GM21390 (cell line): ENCODE measurements around the gene NFX1.
"Not testable (repeated sequence)": the region's sequence is repeated elsewhere in the genome, so short reads cannot be mapped to it uniquely, and the experiment has no call there.

Experiments
- ATAC-seq: cut with Tn5 transposase; IDR thresholded peaks from one replicate; pipeline ENCODE4 v1.9.1; 2021; ENCODE audit not compliant: unreplicated experiment

Gene NFX1

GRCh38 chr9:33306037-33306436 is 15.7 kb downstream of the NFX1 start:
- ATAC-seq: no peak

GRCh38 chr9:33307067-33307466 is 16.8 kb downstream of the NFX1 start:
- no peak for ATAC-seq

DNA sequence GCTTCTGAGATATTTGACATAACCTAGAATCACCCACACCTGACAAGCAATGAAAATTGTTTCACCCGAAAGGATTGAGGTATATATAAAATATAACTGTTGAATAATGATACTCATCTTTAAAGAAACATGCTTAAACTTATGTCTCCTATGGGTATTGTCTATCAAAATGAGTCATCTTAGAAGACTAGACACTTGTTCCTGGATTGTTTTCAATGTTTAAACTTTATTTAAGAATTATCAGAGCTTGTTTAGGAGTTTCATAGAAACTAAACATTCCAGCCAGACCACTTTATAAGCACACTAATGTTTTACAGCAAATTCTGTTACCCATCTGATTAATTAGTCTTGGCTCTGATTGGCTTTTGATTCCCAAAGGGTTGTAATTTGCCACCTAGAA is 19.6 kb downstream of the NFX1 start:
- ATAC-seq: no peak

- ATAC-seq: no peak
Measured at GRCh38 chr9:33310748-33311147, 20.4 kb downstream of the NFX1 start.

DNA sequence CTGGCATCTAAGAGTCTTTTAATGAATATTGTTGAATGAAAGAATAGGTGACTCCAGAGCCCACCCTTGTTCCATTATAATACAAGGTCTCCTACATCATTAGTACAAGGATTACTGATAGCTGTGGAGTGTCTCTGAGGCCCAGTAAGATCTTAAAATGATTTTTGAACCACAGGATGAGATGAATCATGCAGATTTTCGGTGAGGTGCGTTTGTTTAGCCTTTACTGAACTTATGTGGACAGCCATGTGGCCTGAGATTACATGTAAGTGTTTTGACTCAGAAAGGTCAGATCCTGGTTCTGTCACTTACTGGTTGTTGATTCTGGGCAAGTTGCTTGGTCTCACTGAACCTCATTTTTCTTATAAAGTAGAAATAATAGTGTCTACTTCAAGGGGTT is 21.6 kb downstream of the NFX1 start:
- no peak for ATAC-seq

- ATAC-seq: no peak
Measured at GRCh38 chr9:33315371-33315770, 25.1 kb downstream of the NFX1 start.

- not testable (repeated sequence) for ATAC-seq
Measured at GRCh38 chr9:33317136-33317535, 26.8 kb downstream of the NFX1 start.

- ATAC-seq: no peak
Measured at GRCh38 chr9:33318225-33318624, 27.9 kb downstream of the NFX1 start.

DNA sequence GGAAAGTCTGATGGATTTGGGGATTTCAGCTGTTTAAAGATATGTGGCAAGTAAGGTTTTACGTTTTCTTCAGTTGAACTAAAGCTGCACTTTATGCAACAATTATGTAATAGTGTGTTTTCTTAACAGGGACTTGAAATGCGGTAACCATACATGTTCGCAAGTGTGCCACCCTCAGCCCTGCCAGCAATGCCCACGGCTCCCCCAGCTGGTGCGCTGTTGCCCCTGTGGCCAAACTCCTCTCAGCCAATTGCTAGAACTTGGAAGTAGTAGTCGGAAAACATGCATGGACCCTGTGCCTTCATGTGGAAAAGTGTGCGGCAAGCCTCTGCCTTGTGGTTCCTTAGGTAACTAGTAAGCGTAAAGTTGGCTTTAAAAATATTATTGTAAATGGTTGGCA is 28.5 kb downstream of the NFX1 start:
- ATAC-seq: no peak

GRCh38 chr9:33320230-33320567 is 29.9 kb downstream of the NFX1 start:
- ATAC-seq: no peak

DNA sequence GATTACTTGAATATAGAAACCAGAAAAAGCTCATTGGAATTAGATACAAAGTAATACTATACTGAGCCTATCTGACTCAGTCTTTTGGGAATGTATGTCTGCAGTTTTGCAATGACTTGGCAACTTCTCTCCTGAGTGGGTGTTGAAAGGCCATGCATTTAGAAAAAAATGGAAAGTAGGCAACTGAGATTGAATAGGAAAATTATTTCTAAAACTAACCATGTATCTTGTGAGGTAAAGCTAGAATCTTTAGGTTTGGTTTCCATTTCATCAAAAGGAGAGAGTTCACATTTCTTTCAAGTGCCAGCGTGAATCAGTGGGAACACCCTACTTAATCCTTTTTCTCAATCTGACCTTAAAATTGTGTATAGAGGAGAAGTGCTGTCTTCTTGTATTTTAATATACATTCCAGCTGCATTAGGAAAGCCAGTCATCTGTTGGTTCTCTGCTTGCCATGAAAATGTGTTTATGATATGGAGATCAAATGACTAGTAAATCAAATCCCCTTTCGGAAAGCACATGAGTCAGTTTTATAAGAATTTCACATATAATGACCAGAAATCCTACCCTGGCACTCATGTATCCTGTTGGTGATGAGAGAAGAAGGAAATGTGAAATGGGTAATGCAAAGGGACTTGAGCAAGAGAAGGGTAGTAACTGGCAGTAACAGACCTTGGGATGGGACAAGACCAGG is 30.4 kb downstream of the NFX1 start:
- ATAC-seq: no peak

DNA sequence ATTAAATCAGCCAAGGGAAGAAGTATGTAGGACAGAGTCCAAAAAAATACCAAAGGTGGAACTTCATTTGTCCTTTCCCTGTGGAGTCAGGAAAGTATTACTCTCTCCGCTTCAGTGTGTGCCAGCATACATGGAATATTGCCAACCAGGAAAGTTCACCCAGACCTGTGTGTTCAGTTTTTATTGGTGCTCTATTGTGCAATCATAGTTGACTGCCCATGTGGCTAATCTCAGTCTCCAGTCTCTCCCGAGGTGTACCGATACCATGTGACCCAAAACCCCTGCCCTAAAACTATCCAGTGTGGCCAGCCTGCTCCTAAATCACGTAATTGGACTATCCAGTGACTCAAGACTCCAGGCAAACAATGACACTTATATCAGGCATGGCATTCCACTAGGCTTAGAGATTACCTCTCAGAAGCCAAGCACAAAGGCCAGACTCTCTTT is 38.8 kb downstream of the NFX1 start:
- no peak for ATAC-seq

DNA sequence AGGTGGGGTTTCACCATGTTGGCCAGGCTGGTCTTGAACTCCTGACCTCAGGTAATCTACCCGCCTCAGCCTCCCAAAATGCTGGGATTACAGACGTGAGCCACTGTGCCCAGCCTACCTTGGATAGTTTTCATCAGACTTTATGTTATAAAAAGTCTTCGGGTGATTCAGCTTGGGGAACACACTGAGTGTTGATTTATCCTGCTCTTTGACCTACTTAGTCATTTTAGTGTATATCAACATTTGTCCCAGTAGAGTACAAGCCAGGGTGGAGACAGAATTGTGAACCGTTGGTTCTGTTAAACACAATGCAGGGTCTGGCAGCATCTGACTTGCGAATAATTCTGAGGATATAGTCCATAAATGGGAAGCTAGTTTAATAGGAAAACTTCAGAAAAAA is 39.7 kb downstream of the NFX1 start:
- ATAC-seq: no peak

- ATAC-seq: no peak
Measured at GRCh38 chr9:33331377-33331891, 41.1 kb downstream of the NFX1 start.

GRCh38 chr9:33332011-33332410 is 41.7 kb downstream of the NFX1 start:
- no peak for ATAC-seq

DNA sequence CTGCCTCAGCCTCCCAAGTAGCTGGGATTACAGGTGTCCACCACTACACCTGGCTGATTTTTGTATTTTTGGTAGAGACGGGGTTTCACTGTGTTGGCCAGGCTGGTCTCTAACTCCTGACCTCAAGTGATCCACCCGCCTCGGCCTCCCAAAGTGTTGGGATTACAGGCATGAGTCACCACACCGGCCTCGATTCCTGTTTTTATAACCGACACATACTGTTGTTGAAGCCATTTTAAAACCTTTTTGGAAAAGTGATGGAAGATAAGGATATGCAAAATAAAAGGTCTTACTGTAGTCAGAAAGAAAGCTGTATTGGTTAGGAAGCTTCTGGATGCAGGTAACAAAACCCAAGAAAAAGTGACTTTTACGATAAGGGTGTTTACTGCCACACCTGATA is 42.6 kb downstream of the NFX1 start:
- not testable (repeated sequence) for ATAC-seq

DNA sequence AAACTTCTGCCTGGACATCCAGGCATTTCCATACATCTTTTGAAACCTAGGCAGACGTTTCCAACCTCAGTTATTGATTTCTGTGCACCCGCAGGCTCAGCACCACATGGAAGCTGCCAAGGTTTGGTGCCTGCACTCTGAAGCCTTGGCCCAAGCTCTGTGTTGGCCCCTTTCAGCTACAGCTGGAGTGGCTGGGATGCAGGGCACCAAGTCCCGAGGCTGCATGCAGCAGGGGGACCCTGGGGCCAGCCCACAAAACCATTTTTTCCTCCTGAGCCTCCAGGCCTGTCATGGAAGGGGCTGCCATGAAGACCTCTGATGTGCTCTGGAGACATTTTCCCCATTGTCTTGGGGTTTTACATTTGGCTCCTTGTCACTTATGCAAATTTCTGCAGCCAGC is 49.9 kb downstream of the NFX1 start:
- ATAC-seq: no peak

DNA sequence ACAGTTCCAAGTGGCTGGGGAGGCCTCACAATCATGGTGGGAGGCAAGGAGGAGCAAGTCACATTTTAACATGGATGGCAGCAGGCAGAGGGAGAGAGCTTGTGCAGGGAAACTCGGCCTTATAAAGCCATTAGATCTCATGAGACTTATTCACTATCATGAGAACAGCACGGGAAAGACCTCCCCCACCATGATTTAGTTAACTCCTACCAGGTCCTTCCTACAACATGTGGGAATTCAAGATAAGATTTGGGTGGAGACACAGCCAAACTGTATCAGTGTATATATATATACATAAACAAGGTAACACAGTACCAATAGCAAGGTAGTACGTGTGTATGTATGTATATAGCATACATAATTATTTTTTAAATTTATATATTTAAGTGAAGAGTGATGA is 50.9 kb downstream of the NFX1 start:
- ATAC-seq: no peak

GRCh38 chr9:33344145-33344544 is 53.8 kb downstream of the NFX1 start:
- ATAC-seq: no peak

- ATAC-seq: no peak
Measured at GRCh38 chr9:33346564-33346963, 56.2 kb downstream of the NFX1 start.

DNA sequence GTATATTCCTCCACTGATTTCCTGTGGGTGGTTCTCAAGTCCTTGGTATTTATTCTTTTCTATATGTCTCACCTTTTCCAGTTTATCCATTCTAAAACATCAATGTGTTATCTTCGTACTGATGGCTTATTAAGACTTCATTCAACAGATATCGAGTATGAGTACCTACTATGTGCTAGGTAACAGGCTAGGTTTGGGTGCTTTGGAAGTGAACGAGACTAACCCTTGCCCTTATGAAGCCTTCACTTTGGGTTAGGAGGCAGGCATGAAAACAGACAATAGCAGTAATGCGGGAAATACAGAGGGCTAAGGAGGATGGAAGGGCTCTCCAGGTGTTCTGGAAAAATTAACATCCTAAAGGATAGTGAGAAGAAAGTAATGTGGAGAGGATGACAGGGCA is 58.7 kb downstream of the NFX1 start:
- no peak for ATAC-seq

GRCh38 chr9:33349743-33350142 is 59.4 kb downstream of the NFX1 start:
- ATAC-seq: no peak

- ATAC-seq: no peak
Measured at GRCh38 chr9:33350310-33350709, 60.0 kb downstream of the NFX1 start.
